Measurements from ENCODE around the gene DHX40. TPM values are rescaled to one million over a fixed set of nuclear protein-coding genes. Genes with fewer than 3 reads are reported as not detected.

The DHX40 gene
- total and polyA plus RNA-seq, 2 of the 8 experiments (the other 6 are each of a cell fraction or from before 2014, with no cell fraction given), result 13.5 to 28.3 TPM

DNA sequence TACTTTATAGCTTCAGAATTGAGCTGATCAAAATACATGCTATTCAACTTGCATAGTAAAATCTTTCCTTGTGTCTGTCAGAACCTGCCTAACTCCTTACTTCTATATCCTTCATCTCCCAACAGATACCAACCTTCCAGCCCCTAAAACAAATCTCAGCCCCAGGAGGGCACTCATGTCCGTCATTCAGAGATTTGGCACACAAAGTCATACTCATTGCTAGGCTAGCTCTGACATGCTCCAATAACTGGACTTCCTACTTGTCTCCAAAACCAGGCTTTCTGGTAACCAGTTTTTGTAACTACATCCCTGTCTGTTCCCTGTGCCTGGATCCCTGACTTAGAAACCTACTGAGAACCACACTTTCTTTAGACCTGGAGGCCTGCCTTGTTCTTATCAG is 37.5 kb upstream of the DHX40 start:
- H2AFZ ChIP-seq (ENCODE audit: low read length), result no peak overlapping the region
- 27% methylated on average over 1 of the region's 1 CpG; no CpG with 5 or more reads in 1 of the 2 experiments for WGBS, 2 experiments (ENCODE audit: extremely low coverage in 1 of 2, insufficient coverage in 1 of 2, insufficient read length in 1 of 2, insufficient replicate concordance in 2 of 2, low coverage in 1 of 2, low lambda C conversion rate in 2 of 2, missing lambda C conversion rate in 1 of 2)
- no peak for TF ChIP-seq MAFK (IDR thresholded peaks at IDR 0.05; ENCODE audit: low read depth, low read length)
- TF ChIP-seq RFX5 (IDR thresholded peaks at IDR 0.05; ENCODE audit: borderline replicate concordance, low read depth, low read length), result no peak
- no peak for TF ChIP-seq SIX5 (IDR thresholded peaks at IDR 0.05; ENCODE audit: low read depth, low read length)
- no peak for TF ChIP-seq KDM5A (IDR thresholded peaks at IDR 0.05; ENCODE audit: low read length)
- no peak for TF ChIP-seq ZNF274 (IDR thresholded peaks at IDR 0.05; ENCODE audit: borderline replicate concordance, extremely low read depth, low read length)
- TF ChIP-seq SIN3A (conservative IDR thresholded peaks at IDR 0.05 in 1 of 2, IDR thresholded peaks at IDR 0.05 in 1 of 2; ENCODE audit: low read depth in 1 of 2, low read length in 2 of 2), result no peak
- TF ChIP-seq CHD1 (IDR thresholded peaks at IDR 0.05; ENCODE audit: low read depth, low read length), result no peak
- TF ChIP-seq GABPA (IDR thresholded peaks at IDR 0.05; ENCODE audit: borderline replicate concordance, insufficient read depth, low read length), result no peak
- no peak for TF ChIP-seq GTF2F1 (IDR thresholded peaks at IDR 0.05; ENCODE audit: borderline replicate concordance, low read depth, low read length)
- no peak for TF ChIP-seq TAF7 (optimal IDR thresholded peaks at IDR 0.05; ENCODE audit: borderline replicate concordance, low read depth, low read length)
- no peak for TF ChIP-seq RNF2 (IDR thresholded peaks at IDR 0.05; ENCODE audit: borderline replicate concordance, low read depth, low read length, missing control alignments, poor library complexity, severe bottlenecking)
- no peak for TF ChIP-seq SP1 (IDR thresholded peaks at IDR 0.05; ENCODE audit: low read depth, low read length)
- TF ChIP-seq SUZ12 (IDR thresholded peaks at IDR 0.05; ENCODE audit: low read length), result no peak
- TF ChIP-seq KDM4A (IDR thresholded peaks at IDR 0.05; ENCODE audit: low read depth, low read length, severe bottlenecking), result no peak
- no peak for TF ChIP-seq SIRT6 (IDR thresholded peaks at IDR 0.05; ENCODE audit: low read length)

More for the DNA sequence above, 37.5 kb upstream of the DHX40 start:
- FAIRE-seq, result no peak
- Histone ChIP-seq H2BK5ac (ENCODE audit: low read depth, low read length) (no peak overlapping the region), H3K23ac (ENCODE audit: insufficient read length) (no peak overlapping the region), H3K27me3 (replicated peaks in 1 of 4; ENCODE audit: control insufficient read depth in 3 of 4, extremely low read depth in 1 of 4, insufficient read depth in 3 of 4, low read length in 3 of 4) (no peaks in the 10 kb centered on the region; a peak in 1 of 7 replicates), H3K4ac (replicated peaks; ENCODE audit: insufficient read length, low read depth, low read length) (no peak overlapping the region), H3K18ac (ENCODE audit: extremely low read depth, low read length) (no peak overlapping the region), H3K23me2 (ENCODE audit: low read depth, low read length) (no peaks in the 10 kb centered on the region), H2BK12ac (ENCODE audit: low read depth, low read length) (no peak overlapping the region), H2BK15ac (ENCODE audit: low read length) (no peak overlapping the region), H2BK120ac (replicated peaks; ENCODE audit: low read depth, low read length) (no peak overlapping the region), H3K79me1 (ENCODE audit: low read depth, low read length) (no peaks in the 10 kb centered on the region), H3K36me3 (ENCODE audit: control insufficient read depth in 2 of 4, insufficient read depth in 4 of 4, low read length in 3 of 4) (no peaks in the 10 kb centered on the region), H3K56ac (replicated peaks; ENCODE audit: insufficient read length, low read depth, low read length) (no peak overlapping the region), H3K27ac (ENCODE audit: low read depth, low read length) (no peak overlapping the region), H3K4me2 (ENCODE audit: insufficient read depth in 1 of 2, low read depth in 2 of 2, low read length in 2 of 2) (no peak overlapping the region), H3K4me3 (ENCODE audit: extremely low read depth in 1 of 4, insufficient read depth in 2 of 4, low read depth in 3 of 4, low read length in 4 of 4) (no peak overlapping the region), H3K9ac (replicated peaks in 1 of 4; ENCODE audit: extremely low read depth in 1 of 4, low read depth in 3 of 4, low read length in 3 of 4) (no peak overlapping the region), H4K91ac (replicated peaks; ENCODE audit: insufficient read length, low read length) (no peak overlapping the region), H4K20me1 (replicated peaks in 1 of 2; ENCODE audit: control insufficient read depth in 1 of 2, insufficient read depth in 2 of 2, low read length in 2 of 2) (no peaks in the 10 kb centered on the region), H3K79me2 (ENCODE audit: control insufficient read depth in 1 of 2, insufficient read depth in 2 of 2, low read length in 2 of 2) (no peaks in the 10 kb centered on the region), H3K4me1 (replicated peaks in 1 of 4; ENCODE audit: control insufficient read depth in 3 of 4, insufficient read depth in 4 of 4, low read length in 3 of 4) (no peaks in the 10 kb centered on the region), H2BK20ac (ENCODE audit: low read length) (no peak overlapping the region), H3K14ac (ENCODE audit: insufficient read length) (no peak overlapping the region), H2AK5ac (ENCODE audit: low read depth, low read length) (no peak overlapping the region), H4K8ac (ENCODE audit: extremely low read depth, insufficient read depth, low read length) (no peak overlapping the region), H3K9me3 (ENCODE audit: insufficient read depth in 2 of 2, low read depth in 1 of 2, low read length in 1 of 2) (no peaks in the 10 kb centered on the region), H4K5ac (ENCODE audit: insufficient read length, low read depth, low read length) (no peak overlapping the region)
- no peak for DNase-seq (ENCODE audit: low read depth in 1 of 2, low spot score in 2 of 2)
- ChIA-PET CTCF (ENCODE audit: partially characterized antibody) (interaction anchor here (0.8 kb wide), 1 partner anchor 32 kb away, joined by 4 read pairs; no protein-coding TSS in a partner anchor), POLR2A (ENCODE audit: partially characterized antibody) (interaction anchor here (0.7 kb wide), 1 partner anchor 217 kb away, joined by 3 read pairs; no protein-coding TSS in a partner anchor)
